Esophagus (tissue), 2 donors: ENCODE data around the gene FMN2. TPM values are rescaled to one million over a fixed set of nuclear protein-coding genes. Genes with fewer than 3 reads are reported as not detected.

Source experiments
- H3K27ac ChIP-seq, 2 donors: one replicate each; pipeline ENCODE4 v1.5.1; 2013; ENCODE audit warnings: low read depth in 2 of 2, mild to moderate bottlenecking in 2 of 2, inconsistent platforms in 1 of 2, low read length in 1 of 2, moderate library complexity in 1 of 2
- H3K27me3 ChIP-seq, 2 donors: one replicate each; pipeline ENCODE4 v1.6.1; 2013; ENCODE audit warnings: low read length in 2 of 2, control low read depth in 1 of 2, mild to moderate bottlenecking in 1 of 2; ENCODE audit not compliant: insufficient read depth in 2 of 2, control insufficient read depth in 1 of 2
- H3K36me3 ChIP-seq, 2 donors: one replicate each; pipeline ENCODE4 v1.6.1; 2013; ENCODE audit warnings: low read length in 1 of 2; ENCODE audit not compliant: control insufficient read depth in 2 of 2, insufficient read depth in 2 of 2
- H3K4me1 ChIP-seq, 2 donors: one replicate each; pipeline ENCODE4 v1.6.1; 2013; ENCODE audit warnings: low read length in 1 of 2; ENCODE audit not compliant: control insufficient read depth in 2 of 2, insufficient read depth in 2 of 2
- H3K4me3 ChIP-seq, 2 donors: one replicate each; pipeline ENCODE4 v1.5.1; 2013; ENCODE audit warnings: low read length in 2 of 2, mild to moderate bottlenecking in 2 of 2, low read depth in 1 of 2, moderate library complexity in 1 of 2
- H3K9me3 ChIP-seq, 2 donors: one replicate each; pipeline ENCODE4 v1.6.1; 2013; ENCODE audit warnings: mild to moderate bottlenecking in 2 of 2, low read depth in 1 of 2, low read length in 1 of 2, moderate library complexity in 1 of 2; ENCODE audit not compliant: control insufficient read depth in 2 of 2, insufficient read depth in 1 of 2
- WGBS, 2 donors: extraction: QIAGEN DNeasy Blood & Tissue Kit; methylation state at CpG; one replicate each; pipeline ENCODE4 v1.1.7; 2013; 5-methylcytosine and 5-hydroxymethylcytosine counted together
- polyA plus RNA-seq, 2 donors: library from polyadenylated mRNA; stranded (reverse); fragments of 200-250 nt; gene quantifications; one replicate each; pipeline ENCODE4 v1.2.3, GENCODE V29; 2013
- donor health status: healthy with polysubstance abuse.
- donor health status: Bipolar disorder and iron deficiency.

FMN2 gene
- polyA plus RNA-seq, 2 donors = 0.11 to 0.16 TPM

- Histone ChIP-seq H3K27me3 (no peaks in the 10 kb centered on the region), H3K27ac (no peak overlapping the region), H3K36me3 (no peaks in the 10 kb centered on the region), H3K9me3 (no peaks in the 10 kb centered on the region), H3K4me1 (no peaks in the 10 kb centered on the region), H3K4me3 (no peak overlapping the region)
- 76 to 77% methylated on average over 6 of the region's 6 CpGs for WGBS, 2 donors
These were observed 186.4 kb downstream of the FMN2 start for GRCh38 chr1:240278082-240278481.

- Histone ChIP-seq H3K4me1 (no peaks in the 10 kb centered on the region), H3K27ac (no peak overlapping the region), H3K27me3 (no peaks in the 10 kb centered on the region), H3K9me3 (no peaks in the 10 kb centered on the region), H3K36me3 (no peaks in the 10 kb centered on the region), H3K4me3 (no peak overlapping the region)
- WGBS, 2 donors = 48 to 63% methylated on average over 11 of the region's 11 CpGs
These were observed 189.1 kb downstream of the FMN2 start for GRCh38 chr1:240280560-240281322.

- H3K9me3 ChIP-seq = no peaks in the 10 kb centered on the region
- H3K27ac ChIP-seq = no peak overlapping the region
- H3K4me3 ChIP-seq = no peak overlapping the region
- H3K36me3 ChIP-seq = no peaks in the 10 kb centered on the region
- H3K4me1 ChIP-seq = no peaks in the 10 kb centered on the region
- 53 to 55% methylated on average over 7 of the region's 7 CpGs for WGBS, 2 donors
- H3K27me3 ChIP-seq = no peaks in the 10 kb centered on the region
These were observed 190.6 kb downstream of the FMN2 start for GRCh38 chr1:240282061-240282830.

- WGBS, 2 donors = 70 to 74% methylated on average over 7 of the region's 7 CpGs
- Histone ChIP-seq H3K27me3 (no peaks in the 10 kb centered on the region), H3K36me3 (no peaks in the 10 kb centered on the region), H3K4me1 (no peaks in the 10 kb centered on the region), H3K4me3 (no peak overlapping the region), H3K9me3 (peaks cover 0 to 3% of the 10 kb centered on the region in 2 donors), H3K27ac (no peak overlapping the region)
These were observed 193.2 kb downstream of the FMN2 start for GRCh38 chr1:240284656-240285414.

- H3K27ac ChIP-seq = no peak overlapping the region
- H3K27me3 ChIP-seq = no peaks in the 10 kb centered on the region
- H3K9me3 ChIP-seq = peaks cover 0 to 3% of the 10 kb centered on the region in 2 donors
- H3K4me3 ChIP-seq = no peak overlapping the region
- no peaks in the 10 kb centered on the region for H3K4me1 ChIP-seq
- WGBS, 2 donors = 87 to 93% methylated on average over 4 of the region's 4 CpGs
- H3K36me3 ChIP-seq = no peaks in the 10 kb centered on the region
These were observed 193.9 kb downstream of the FMN2 start for GRCh38 chr1:240285540-240285939.

- Histone ChIP-seq H3K4me3 (no peak overlapping the region), H3K27ac (no peak overlapping the region), H3K27me3 (no peaks in the 10 kb centered on the region), H3K4me1 (no peaks in the 10 kb centered on the region), H3K36me3 (no peaks in the 10 kb centered on the region), H3K9me3 (peaks cover 0 to 3% of the 10 kb centered on the region in 2 donors)
- 97 to 98% methylated on average over 1 of the region's 1 CpG for WGBS, 2 donors
These were observed 196.0 kb downstream of the FMN2 start for GRCh38 chr1:240287722-240288121.

- H3K27ac ChIP-seq = no peak overlapping the region
- H3K36me3 ChIP-seq = no peaks in the 10 kb centered on the region
- H3K9me3 ChIP-seq = peaks cover 1 to 6% of the 10 kb centered on the region in 2 donors
- H3K4me3 ChIP-seq = no peak overlapping the region
- H3K27me3 ChIP-seq = no peaks in the 10 kb centered on the region
- 28 to 41% methylated on average over 2 of the region's 2 CpGs for WGBS, 2 donors
- no peaks in the 10 kb centered on the region for H3K4me1 ChIP-seq
These were observed 202.0 kb downstream of the FMN2 start for GRCh38 chr1:240293706-240294105.

GRCh38 chr1:240294566-240294965, 202.9 kb downstream of the FMN2 start:
- H3K27me3 ChIP-seq = no peaks in the 10 kb centered on the region
- 52% methylated on average over 3 of the region's 3 CpGs for WGBS, 2 donors
- peaks cover 0 to 6% of the 10 kb centered on the region in 2 donors for H3K9me3 ChIP-seq
- H3K36me3 ChIP-seq = no peaks in the 10 kb centered on the region
- no peak overlapping the region for H3K4me3 ChIP-seq
- no peaks in the 10 kb centered on the region for H3K4me1 ChIP-seq
- H3K27ac ChIP-seq = no peak overlapping the region

- Histone ChIP-seq H3K27ac (no peak overlapping the region), H3K36me3 (no peaks in the 10 kb centered on the region), H3K4me3 (no peak overlapping the region), H3K9me3 (peaks cover 0 to 6% of the 10 kb centered on the region in 2 donors), H3K4me1 (no peaks in the 10 kb centered on the region), H3K27me3 (no peaks in the 10 kb centered on the region)
- 84 to 97% methylated on average over 2 of the region's 2 CpGs for WGBS, 2 donors
These were observed 204.1 kb downstream of the FMN2 start for GRCh38 chr1:240295811-240296210.
